ENCODE results near the gene KLRC3.

GRCh38 chr12:10400829-10401228 lies 19.6 kb downstream of the KLRC3 start:
- TF ChIP-seq POLR2A (IDR thresholded peaks at IDR 0.05) (no peak), EP300 (IDR thresholded peaks at IDR 0.05) (no peak), CTCF (IDR thresholded peaks at IDR 0.05) (no peak), POLR2AphosphoS5 (IDR thresholded peaks at IDR 0.05) (no peak)
